NCI-H460 (cell line): ENCODE data around the gene GPATCH4. TPM values are rescaled to one million over a fixed set of nuclear protein-coding genes. Genes with fewer than 3 reads are reported as not detected.
A peak's percentile ranks its signal among the peaks of the same experiment; 100 is the strongest.

ENCODE experiments used
- DNase-seq: peaks from one replicate; pipeline ENCODE4 v3.0.0-alpha.2; 2016; ENCODE audit warnings: low read depth; ENCODE audit errors: extremely low read depth
- total RNA-seq: library from RNA; depleted of rRNA; stranded (reverse); fragments of >200 nt; shearing (Covaris generic); gene quantifications from 2 replicates; pipeline ENCODE4 v1.2.3, GENCODE V29; 2014; rRNA removed

GPATCH4 gene
- total RNA-seq, 1 experiment from 2014 or later, result 36.7 TPM

- no peak for DNase-seq
Observed at GRCh38 chr1:156551869-156552268, 49.4 kb downstream of the GPATCH4 start.

DNA sequence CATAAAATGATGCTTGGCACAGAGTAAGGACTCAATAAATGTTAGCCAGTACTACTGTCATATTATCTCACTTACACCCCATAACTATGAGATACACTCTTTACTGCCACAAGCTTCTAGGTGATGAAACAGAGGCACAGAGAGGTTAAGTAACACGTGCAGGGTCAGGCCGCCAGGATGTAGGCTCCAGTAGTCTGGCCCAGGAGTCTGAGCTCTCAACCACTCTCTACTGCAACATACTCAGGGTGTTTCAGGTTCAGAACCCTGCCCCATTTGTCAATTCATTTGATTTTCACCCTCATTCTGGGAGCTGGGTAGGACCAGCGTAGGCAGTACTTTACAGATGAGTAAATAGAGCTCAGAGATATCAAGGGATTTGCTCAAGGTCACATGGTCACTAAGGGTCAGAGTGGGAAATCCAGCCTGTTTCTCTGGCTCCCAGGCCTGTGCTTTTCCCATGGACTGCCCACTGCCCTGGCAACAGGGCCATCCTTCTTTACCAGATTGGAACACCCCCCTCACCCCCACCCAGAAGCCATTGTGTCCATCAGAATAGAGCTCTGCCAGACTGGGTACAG is 50.1 kb downstream of the GPATCH4 start:
- no peak for DNase-seq

GRCh38 chr1:156550346-156550745 is 50.9 kb downstream of the GPATCH4 start:
- DNase-seq, result no peak

- DNase-seq, result no peak
Observed at GRCh38 chr1:156549831-156550230, 51.4 kb downstream of the GPATCH4 start.

DNA sequence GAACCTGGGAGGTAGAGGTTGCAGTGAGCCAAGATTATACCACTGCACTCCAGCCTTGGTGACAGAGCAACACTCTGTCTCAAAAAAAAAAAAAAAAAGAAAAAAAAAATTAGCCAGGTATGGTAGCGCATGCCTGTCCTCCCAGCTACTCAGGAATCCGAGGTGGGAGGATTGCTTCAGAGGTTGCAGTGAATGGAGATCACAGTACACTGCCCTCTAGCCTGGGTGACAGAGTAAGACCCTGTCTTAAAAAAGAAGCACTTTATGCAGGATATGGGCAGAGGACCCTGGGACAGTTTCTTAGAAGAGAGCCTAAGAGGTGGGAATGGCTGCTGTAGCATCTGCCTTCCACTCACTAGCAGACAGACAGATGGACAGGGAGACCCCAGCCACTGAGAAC is 51.9 kb downstream of the GPATCH4 start:
- no peak for DNase-seq

GRCh38 chr1:156547982-156548381 is 53.3 kb downstream of the GPATCH4 start:
- no peak for DNase-seq

GRCh38 chr1:156547434-156547833 is 53.8 kb downstream of the GPATCH4 start:
- no peak for DNase-seq

GRCh38 chr1:156546267-156546666 is 55.0 kb downstream of the GPATCH4 start:
- DNase-seq, result peak; percentile 58

GRCh38 chr1:156544592-156545102 is 56.6 kb downstream of the GPATCH4 start:
- no peak for DNase-seq

Other genes with a start within 250 kb of the GPATCH4 start
- not detected in 2 replicates for gene RHBG, start 232.3 kb downstream of the GPATCH4 start, total RNA-seq
- 23.8 and 26.3 TPM in 2 replicates for gene MEF2D, start 100.7 kb downstream of the GPATCH4 start, total RNA-seq
- gene IQGAP3, start 28.9 kb downstream of the GPATCH4 start, total RNA-seq, result 27.6 and 28.7 TPM in 2 replicates
- gene TTC24, start 21.8 kb downstream of the GPATCH4 start, total RNA-seq, result not detected in 2 replicates
- gene NAXE, start 9.7 kb downstream of the GPATCH4 start, total RNA-seq, result 235 and 249 TPM in 2 replicates
- gene HAPLN2, start 17.9 kb upstream of the GPATCH4 start, total RNA-seq, result 0.52 TPM in 1 of 2 replicates, not detected in the other
- 0.07 TPM in 1 of 2 replicates, not detected in the other for gene BCAN, start 40.6 kb upstream of the GPATCH4 start, total RNA-seq
- gene NES, start 75.9 kb upstream of the GPATCH4 start, total RNA-seq, result 2.2 and 2.5 TPM in 2 replicates
- gene CRABP2, start 104.1 kb upstream of the GPATCH4 start, total RNA-seq, result 1.2 and 1.8 TPM in 2 replicates
- gene METTL25B, start 127.0 kb upstream of the GPATCH4 start, total RNA-seq, result 24.6 and 32.1 TPM in 2 replicates
- gene ISG20L2, start 127.3 kb upstream of the GPATCH4 start, total RNA-seq, result 42.1 and 42.2 TPM in 2 replicates
- 175 and 203 TPM in 2 replicates for gene MRPL24, start 139.6 kb upstream of the GPATCH4 start, total RNA-seq
- gene HDGF, start 150.2 kb upstream of the GPATCH4 start, total RNA-seq, result 460 and 499 TPM in 2 replicates
- 52.0 and 67.4 TPM in 2 replicates for gene PRCC, start 166.1 kb upstream of the GPATCH4 start, total RNA-seq
- 135 TPM in 2 replicates for gene SH2D2A, start 215.4 kb upstream of the GPATCH4 start, total RNA-seq